NCI-H2227 treated with DMSO at 0.1 percent for 48 hours (cell line): ENCODE measurements around the gene DNMBP.
A peak's percentile ranks its signal among the peaks of the same experiment; 100 is the strongest.
"Not testable (repeated sequence)": the region's sequence is repeated elsewhere in the genome, so short reads cannot be mapped to it uniquely, and the experiment has no call there.

Experiments used
- DNase-seq: peaks from one replicate; lab custom pipeline; 2025; lab: John Stamatoyannopoulos, UW

Gene DNMBP

DNA sequence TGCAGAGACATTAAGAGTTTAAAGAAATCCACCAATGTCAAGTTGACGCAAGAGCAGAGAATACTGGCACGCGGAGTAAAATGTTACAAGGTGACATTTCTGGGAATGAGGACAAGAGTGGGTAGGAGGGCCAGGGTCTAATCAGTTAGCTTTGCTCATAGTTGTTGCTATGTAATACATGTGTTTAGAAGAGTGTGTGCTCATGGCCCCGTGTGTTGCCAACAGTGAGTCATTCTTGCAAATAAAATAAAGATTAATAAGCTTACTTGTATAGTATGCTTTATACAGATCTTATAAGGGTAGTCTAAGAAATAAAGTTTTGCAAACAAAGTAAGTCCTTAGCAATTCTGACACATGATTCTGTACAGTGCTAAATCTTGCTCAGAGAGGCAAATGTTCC lies 64.5 kb downstream of the DNMBP start:
- DNase-seq, result no peak

DNA sequence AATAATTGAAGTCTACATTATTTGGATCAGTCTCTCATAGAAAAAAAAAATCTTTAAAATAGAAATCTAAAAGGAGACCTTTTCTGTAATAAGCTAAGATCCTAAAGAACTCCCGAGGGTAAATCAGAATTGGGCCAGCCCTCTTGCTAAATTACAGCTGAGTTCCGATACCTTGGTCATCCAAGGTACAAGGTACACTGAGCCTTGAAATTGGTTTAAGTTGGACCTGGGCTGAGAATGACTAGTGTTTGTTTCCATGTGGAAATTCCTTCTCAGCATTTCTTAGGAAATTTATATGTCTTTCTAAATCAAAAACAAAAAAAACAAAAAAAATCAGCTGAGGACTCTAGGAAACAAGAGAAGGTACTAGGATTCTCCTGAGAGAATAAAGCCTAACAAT lies 64.9 kb downstream of the DNMBP start:
- no peak for DNase-seq

DNA sequence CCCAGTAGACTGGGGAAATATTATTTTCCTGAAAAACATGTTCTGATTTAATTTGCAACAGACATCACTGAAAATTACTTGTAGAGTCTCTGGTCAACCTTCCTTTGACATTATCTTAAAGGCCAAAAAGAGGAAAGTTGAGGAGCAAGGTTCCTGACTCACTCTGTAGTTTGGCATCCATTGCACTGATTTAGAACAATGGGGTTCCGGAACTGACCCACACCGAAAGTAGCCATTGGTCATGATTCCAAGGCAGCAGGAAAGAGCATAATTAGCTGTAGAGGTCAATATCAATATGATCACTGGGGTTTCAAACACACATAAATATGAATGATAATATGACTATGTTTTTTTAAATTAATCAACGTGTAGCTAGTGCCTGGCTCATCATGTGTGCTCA lies 65.8 kb downstream of the DNMBP start:
- DNase-seq, result no peak

DNA sequence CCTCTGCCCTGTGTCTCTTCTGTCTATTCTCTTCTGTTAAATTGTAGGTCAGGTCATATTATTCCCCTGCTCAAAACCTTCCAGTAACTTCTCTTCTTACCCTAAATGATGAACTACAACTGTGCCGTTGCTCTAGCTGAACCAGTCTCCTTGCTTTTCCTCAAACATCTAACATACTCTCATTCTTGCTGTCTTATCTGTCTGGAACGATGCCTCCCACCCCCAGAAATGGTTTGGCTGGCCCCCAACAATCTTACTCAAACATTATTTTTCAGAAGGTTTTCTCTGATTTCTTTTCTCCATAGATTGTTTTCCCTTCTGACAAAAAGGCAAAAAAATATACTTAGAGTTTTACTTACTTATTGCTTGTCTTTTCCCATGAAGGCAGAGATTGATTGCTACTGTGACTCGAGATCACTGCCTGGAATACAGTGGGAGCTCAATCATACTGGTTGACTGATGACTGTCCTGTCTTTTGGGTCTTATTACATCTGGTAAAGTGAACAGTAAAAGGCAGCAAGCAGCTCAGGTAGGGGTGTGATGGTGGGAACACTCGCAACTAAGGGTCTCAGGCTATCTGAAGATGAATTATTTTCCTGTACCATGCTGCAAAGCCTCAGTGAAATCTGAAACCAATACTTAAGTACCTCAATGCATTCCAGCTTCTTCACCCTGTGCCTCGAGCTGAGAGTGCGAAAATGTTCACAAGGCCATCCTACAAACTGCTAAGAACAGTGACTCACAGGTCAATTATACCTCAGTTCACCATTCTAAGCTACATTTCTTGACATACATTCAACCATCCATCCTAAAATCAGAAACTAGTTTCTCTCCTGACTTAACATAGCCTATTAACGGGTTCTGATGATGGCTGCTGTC lies 67.6 kb downstream of the DNMBP start:
- no peak for DNase-seq

DNA sequence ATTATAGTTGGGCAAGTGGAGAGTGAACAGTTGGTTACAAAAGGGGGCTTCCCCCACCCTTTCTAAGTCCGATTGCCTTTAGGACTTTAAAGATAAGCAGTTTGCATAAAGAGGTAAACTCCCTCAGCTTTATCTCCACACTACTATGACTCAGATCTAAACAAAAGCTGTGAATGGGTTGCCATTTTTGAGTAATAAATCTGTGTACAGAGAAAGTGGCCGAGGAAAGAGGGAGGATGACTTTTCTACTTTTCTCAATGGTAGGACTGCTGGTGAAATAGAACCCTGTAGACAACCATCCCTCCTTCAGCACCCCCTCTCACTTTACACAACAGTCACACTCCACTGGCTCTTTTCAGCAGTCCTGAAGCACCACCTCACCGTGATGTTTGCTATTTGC lies 71.2 kb downstream of the DNMBP start:
- no peak for DNase-seq

DNA sequence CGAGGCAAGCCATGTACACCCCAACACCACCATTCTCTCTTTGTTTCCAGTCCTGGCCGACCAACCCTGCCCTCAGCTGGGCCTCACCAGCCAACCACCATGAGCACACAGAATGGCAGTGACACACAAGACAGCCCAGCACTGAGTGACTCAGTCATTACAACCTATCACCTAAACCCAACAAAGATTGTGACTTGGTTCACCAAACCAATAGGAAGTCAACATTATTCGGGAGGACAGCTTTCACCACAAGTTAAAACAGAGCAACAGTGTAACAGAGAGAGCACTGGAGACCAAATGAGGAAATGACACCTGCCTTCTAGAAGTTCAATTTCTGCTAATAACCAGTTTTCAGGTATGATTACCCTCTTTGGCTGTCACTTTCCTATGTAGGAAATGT lies 72.1 kb downstream of the DNMBP start:
- DNase-seq, result no peak

DNA sequence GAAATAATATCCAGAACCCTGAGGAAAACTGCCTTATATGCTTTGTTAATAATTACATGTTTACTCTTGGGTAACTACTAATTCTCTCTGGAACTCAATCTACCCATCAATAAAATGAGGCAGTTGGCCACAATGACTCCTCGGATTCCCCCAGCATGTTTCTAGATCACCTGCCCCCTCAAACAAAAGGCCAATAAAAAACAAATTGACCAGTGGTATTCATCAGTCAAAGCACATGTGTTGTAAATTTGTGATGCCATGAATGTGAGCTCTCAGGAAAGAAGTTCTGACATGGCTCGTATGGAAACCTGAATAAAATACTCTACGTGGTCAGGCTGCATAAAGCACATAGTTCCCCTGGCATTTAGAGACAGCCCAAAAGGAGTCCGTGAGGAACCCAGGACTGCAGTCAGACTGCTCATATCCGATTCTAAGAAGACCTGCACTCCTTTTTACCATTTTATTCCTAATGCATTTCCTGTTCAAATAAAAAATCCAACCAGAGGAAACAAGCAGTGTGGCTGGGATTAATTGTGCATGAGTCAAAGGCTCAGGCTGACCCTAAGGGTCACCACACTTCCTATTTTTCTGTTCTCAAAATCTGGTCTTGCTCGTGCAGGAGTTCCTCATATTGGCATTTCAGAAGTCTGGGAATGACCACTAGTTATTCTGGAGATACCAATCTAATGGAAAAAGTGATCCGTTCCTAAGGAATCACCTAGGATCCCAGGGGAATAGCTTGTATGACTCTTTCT lies 77.4 kb downstream of the DNMBP start:
- DNase-seq, result not testable (repeated sequence)

DNA sequence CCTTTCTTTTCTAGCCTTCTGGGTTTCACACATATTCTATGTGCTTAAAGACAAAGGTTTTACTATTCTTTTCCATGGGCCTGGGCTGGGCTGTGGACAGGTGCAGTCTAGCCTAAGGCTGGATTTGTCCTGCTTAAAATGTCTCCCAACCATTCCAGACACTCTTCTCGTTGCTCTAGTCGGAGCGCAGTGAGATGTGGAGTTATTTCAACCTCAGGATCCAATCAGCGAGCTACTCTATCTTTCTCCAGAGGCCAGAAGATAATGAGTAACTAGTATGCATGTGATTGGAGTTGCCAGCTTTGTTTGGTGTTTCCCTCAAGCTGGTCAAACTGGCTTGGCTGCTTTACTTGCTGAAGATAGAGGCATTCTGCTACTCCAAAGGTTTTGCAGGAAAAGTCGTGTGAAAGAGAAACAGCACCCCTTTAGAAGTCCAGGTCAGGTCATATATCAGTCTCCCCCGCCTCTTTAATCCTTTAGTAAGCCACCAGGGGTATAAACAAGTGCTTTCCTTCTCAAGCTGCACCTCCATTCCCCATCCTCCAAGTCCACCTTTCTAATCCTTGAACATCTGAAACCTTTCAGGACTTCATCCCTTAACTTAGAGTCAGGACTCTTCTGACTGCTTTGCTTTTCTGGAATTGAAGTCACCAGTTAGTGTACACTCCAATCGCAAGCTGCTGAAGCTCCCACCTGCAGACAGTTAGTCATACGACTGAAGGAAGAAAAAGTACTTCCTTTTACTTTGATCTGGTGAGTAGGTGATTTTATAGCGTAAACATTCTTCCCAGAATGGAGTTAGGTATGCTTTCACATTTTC lies 78.8 kb downstream of the DNMBP start:
- DNase-seq, result no peak

DNA sequence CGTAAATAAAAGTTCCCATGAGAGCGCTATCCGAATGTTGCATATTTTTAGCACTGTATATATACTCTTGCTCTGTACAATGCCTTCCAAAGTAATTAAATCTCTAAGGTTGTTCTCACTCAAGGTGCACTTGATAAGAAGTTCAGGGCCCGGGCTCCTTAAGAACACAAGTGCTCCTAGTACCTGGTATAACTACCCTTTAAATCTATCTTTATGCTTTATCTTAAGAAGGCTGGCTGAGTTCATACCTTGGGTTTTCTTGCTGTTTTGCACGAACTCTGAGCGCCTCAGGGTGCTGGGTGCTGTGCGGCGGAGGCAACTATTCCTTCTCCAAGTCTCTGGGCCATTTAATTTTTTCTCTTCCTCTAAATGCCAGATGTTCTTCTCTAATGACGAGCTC lies 80.4 kb downstream of the DNMBP start:
- DNase-seq, result no peak

DNA sequence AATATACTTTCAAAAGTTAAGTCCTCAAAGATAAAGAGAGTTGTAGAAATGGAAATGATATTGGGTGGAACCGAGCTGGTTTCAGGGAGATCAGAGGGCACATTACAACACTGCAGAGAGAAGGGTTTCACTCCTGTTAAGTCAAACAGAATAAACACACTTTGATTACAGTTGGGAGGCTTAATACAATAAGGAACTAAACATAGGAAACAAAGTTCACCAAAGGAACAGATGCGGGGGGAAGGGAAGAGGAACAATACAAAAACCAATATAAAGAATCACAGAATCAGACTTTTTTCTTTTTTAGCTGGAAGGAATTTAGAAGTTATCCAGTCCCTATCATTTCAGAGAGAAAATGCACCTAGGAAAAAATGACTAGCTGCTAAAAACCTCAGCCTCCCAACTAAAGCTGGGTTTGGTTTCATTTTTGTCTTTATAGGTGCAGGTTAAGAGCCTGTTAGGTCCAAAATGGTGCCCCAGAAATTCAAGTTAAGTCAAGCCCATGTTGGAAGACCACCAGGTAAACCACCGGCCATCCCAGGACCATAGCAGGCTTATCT lies 81.9 kb downstream of the DNMBP start:
- no peak for DNase-seq

DNA sequence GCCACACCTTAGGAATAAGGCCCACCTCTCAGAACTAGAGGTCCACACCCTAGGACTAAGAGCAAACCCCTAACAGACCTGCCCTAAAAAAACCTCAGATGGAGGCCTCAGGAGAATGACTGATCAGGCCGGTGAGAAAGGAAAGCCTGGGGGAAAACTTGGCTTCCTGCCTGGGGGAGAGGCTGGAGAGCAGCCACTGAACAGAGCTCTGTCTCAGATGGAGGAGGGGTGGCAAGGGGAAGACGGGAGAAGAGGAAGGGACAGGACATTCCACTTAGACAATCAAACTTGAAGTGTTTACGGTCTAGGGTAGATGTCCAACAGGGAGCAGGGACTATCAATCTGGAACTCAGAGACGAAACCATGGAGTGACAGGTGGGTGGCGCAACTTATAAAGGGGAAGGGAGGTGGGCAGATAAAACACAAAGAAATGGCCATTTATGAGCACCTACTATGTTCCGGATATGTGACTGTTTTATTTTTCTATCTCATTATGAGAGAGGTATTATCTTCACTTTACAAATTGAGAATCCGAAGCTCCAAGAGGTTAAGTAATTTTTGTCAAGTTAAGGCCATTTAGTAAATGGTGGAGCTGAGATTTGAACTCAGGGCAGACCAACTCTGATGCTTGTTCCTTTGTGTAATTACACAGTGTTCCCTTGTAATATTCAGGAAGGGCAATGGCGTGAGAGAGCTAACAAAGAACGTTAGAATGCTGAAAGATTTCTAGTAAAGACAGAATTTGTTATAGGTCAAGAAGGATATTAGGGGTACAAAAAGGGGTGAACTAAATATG lies 82.6 kb downstream of the DNMBP start:
- no peak for DNase-seq

DNA sequence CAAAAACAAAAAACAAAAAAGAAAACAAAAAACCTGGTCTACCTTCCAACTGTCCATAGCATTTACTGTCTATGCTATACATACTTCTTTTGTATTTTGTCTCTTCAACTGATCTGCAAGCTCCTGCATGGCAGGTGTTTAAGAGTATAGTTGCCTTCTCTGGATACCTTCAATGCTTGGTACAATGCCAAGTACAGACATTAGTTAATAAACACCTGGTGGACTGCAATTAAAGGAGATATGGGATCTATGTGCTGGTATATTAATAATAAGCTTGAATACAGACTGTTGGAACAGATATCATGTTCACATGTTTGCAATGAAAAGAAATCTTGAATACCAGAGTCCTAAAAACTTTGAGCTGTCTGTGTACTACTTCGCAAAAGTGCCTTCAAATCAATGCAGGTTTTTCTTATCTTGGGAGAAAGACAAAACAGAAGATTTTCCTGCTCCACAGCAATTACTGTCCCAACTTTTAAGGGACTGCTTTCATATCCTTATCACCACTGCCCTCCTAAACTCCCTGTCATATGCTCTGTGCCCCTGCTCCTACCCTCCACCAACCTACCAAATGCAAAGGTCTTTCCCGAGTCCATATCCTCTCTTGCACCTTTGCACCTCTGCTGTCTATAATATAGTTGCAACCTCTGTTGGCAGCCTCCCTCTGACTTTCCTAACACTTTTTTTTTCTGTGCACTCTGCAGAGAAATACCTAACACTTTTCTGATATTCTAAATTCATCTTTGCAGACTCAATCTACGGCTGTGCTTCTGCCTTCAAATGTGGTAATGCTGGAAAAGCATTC lies 85.1 kb downstream of the DNMBP start:
- DNase-seq, result no peak

DNA sequence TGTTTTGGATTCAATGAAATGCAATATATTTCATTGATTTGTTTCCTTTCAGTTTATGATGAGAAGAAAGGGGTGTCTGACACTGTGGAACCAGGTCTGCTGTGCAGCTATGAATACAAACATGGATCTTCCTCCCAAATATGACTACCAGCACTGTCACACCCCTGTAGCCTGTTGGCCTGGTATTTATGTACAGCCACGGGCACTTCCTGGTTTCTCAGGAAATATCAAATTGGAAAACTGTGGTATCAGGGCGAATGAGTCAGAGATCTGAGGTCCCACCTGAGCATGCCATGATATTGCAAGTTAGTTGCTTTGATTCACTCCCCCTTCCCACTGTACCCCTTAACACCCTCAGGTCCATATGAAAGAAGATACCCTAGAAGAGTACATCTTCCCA lies 87.8 kb downstream of the DNMBP start:
- no peak for DNase-seq

DNA sequence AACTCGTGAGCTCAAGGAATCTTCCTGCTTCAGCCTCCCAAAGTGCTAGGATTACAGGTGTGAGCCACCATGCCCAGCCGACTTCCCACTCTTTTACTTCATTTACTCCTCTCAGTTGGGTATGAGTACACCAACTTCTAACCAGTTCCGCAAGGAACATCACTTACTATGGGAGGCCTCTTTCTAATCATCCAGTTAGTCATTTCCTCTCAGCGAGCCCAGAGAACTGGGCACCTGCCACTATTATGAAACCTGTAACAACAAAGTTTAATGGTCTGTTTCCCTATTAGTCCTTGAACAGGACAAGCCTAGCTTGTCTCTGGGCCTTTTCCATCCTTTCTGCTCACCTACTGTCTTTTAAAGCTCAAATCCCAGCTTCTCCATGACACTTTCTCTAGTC lies 88.8 kb downstream of the DNMBP start:
- DNase-seq, result no peak

DNA sequence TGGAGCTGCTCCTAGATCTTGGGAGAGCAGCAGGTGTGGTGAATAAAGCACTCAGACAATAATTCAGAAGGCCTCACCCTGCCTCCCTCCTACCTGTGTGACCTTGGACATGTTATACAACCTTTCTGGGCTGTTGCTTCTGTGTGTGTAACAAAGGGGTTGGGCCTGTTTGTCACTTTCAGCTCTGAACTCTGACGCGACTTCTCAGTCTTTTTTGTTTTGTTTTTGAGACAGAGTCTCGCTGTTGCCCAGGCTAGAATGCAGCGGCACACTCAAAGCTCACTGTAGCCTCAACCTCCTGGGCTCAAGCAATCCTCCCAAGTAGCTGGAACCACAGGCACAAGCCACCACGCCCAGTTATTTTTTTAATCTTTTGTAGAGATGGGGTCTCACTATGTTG lies 89.3 kb downstream of the DNMBP start:
- no peak for DNase-seq

DNA sequence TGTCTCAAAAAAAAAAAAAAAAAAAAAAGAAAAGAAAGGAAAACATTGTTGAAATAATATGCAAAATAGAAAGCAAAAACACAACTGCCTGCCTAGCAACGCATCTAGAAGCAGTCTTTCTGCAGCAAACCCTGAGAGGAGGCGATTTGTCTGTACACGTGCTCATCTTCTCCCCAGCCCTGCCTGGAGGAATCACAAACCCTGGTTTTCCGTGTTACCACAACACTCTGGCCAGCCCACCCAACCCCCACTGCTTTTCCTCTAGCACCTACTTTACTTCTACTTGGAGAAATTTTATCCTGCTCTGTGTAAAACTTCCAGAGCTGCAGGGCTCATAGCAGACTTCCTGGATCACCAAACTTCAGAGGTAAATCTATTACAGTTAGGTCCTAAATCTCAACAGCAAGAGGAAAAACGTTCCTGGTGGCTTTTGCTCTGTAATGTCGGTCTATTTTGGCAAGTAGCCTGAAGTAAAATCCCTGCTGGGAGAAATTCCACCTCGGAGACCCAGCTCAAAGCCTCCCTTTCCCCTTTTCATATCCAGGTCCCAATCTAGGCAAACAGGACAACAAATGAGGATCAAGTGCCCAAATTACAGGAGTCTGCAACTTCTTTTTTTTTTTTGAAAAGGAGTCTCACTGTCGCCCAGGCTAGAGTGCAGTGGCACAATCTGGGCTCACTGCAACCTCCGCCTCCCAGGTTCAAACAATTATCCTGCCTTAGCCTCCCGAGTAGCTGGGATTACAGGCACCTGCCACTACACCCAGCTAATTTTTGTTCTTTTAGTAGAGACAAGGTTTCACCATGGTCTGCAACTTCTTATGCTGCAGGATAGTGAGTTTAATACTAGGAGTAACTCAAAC lies 91.6 kb downstream of the DNMBP start:
- DNase-seq, result peak; percentile 53

DNA sequence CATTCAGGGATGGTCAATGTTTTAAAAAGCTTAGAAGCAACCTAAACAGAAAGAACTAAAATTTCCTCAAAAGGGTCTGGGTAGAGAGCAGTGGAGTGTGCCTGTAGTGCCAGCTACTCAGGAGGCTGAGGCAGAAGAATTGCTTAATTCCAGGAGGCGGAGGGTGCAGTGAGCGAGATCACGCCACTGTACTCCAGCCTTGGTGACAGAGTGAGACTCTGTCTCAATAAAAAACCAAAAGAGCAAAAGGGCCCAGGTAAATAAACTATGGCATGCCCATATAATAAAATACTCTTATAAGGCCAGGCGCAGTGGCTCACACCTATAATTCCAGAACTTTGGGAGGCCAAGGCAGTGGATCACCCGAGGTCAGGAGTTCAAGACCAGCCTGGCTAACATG lies 93.0 kb downstream of the DNMBP start:
- DNase-seq, result no peak

DNA sequence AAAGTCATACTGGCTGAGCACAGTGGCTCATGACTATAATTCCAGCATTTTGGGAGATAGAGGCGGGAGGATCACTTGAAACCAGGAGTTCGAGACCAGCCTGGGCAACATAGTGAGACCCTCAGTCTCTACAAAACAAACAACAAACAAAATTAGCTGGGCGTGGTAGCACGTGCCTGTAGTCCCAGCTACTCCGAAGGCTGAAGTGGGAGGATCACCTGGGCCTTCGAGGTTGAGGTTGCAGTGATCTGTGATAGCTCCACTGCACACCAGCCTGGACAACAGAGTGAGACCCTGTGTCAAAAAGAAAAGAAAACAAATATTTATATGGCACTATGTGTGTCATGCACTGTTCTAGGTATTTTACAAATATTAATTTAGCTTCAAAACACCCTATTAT lies 94.3 kb downstream of the DNMBP start:
- DNase-seq, result no peak

DNA sequence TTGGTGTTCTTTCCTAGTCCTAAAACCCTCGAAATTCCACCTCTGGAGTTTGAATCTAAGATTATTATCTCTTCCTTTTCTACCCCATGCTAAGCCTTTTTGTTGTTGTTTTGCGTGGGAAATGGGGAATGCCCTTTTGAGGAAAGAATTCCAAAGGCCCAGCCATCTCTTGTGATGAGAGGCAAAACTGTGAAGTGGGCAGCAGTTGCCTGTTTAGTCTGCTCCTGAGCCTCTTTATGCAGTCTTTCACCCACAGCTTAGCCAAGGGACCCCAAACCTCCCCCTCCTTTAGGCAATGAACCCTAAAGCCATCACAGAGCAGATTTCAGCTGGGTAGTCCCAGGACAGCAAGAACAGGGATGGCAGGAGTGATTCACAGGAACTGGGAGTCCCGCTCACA lies 95.5 kb downstream of the DNMBP start:
- no peak for DNase-seq

DNA sequence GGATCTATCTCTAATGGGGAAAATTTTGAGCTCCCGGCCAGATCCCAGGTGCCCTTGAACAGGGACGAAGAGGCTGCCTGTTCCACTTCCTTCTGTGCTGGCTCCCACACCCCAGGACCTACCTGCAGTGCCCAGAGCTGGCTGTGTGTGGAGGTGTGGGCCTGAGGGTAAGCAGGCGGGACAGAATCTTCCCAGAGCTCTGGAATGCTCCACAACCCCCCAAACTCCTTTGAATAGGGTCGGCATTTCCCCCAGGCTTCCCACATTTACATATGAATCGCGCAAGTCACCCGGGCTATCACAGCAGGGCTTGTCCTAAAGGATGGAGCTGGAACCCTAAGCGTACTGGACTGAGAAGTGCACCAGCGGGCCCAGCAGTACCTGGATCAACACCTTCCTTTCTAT lies 95.9 kb downstream of the DNMBP start:
- DNase-seq, result peak; percentile 29
